ENCODE measurements around the gene PLXNB1.

The PLXNB1 gene

DNA sequence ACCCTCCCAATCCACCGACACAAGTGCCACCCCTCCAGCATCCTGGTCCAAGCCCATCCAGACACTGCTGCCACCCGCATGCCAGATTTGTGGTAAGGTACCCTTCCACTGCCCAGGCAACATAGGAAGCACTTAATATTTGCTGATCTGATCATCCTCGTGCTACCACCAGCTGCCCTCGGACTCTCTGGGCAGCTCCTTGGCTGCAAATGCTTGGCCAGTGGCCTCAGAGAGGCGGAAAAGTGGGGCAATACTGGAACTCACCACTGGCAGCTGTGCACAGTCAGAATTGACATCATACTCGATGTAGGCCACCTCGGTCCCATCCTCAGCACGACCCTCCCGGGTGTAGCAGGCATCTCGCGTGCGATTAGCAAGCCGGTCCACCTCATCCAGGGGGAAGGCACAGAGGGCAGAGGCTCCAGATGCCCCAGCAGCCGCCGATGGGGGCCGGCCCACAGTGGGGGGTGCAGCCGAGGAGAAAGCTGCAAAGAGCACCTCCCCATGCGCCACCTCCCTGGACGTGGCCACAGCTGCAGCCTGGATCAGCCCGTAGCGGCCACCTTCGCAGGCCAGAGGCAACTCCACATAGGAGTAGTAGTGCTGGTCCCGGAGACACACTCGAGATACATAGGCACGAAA is 6.5 kb downstream of the PLXNB1 start:
- H3K27ac Mint-ChIP-seq, result no peak overlapping the region
- ATAC-seq (replicated peaks) (no peak), DNase-seq (no peak)
- H3K9me3 Mint-ChIP-seq, result no peaks in the 10 kb centered on the region
- H3K27me3 Mint-ChIP-seq, result peaks cover 10 to 16% of the 10 kb centered on the region in 2 donors
- H3K36me3 Mint-ChIP-seq, result no peaks in the 10 kb centered on the region
- H3K4me1 Mint-ChIP-seq, result peaks cover 3 to 9% of the 10 kb centered on the region in 2 donors
- no peak overlapping the region for H3K4me3 Mint-ChIP-seq

DNA sequence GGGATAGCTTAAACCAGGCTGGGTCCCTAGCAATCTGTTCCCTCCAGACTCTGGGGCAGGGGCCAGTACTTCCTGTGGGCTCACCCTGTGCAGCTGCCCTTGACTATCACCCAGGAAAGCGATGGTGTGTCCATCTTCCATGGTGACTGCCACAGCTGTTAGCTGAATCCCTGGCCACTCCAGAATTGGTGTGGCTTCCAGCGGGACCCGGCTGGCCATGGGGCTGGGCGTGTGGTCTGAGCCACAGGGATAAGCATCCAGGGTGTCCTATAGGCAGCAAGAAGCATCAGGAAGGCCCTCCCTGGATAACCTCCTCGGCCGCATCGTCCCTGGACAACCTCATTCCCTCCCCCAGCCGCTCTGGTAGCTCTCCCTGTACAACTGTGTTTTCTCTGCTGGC is 7.2 kb downstream of the PLXNB1 start:
- Mint-ChIP-seq H3K27ac (no peak overlapping the region), H3K36me3 (no peaks in the 10 kb centered on the region), H3K4me1 (peaks cover 3 to 7% of the 10 kb centered on the region in 2 donors), H3K9me3 (no peaks in the 10 kb centered on the region), H3K4me3 (no peak overlapping the region), H3K27me3 (peaks cover 3 to 9% of the 10 kb centered on the region in 2 donors)
- ATAC-seq (replicated peaks), result no peak
- no peak for DNase-seq

DNA sequence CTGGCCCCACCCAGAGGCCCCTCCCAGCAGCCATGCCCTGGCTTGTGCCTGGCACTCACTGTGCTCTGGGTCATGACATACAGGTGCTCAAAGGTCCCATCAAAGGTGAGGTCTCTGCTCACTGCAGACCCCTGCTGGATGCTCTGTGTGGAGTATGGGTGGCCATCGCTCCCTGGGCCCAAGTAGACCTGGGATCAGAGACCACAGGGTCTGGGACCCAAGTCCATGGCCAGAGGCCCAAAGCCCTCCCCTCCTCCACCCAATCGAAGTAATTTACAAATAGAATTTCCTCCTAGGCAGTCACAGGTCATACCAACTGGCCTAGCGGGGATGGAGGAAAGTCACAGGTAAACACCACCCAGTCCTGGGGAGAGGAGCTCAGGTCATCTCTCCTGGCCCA is 7.6 kb downstream of the PLXNB1 start:
- Mint-ChIP-seq H3K27ac (no peak overlapping the region), H3K9me3 (no peaks in the 10 kb centered on the region), H3K36me3 (no peaks in the 10 kb centered on the region), H3K4me1 (peaks cover 3 to 7% of the 10 kb centered on the region in 2 donors), H3K4me3 (no peak overlapping the region), H3K27me3 (peaks cover 0 to 5% of the 10 kb centered on the region in 2 donors)
- DNase-seq (no peak), ATAC-seq (replicated peaks) (no peak)

DNA sequence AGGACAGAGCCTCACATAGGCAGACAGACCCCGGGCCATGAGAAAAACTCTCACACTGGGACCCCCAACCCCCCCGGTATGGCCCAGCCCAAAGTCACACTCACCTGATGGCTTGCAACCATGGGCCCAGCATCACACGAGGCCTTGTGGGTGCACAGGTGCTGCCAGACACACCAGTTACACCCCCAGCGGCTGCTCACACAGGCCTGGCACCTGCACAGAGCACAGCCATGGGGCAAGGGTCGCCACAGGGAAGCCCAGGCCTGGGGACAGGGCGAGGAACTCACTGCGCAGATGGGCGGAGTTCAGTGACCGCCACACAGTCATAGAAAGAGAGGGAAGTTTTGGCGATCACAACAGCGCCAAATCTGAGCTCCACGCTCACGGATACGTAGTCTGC is 9.3 kb downstream of the PLXNB1 start:
- no peak for ATAC-seq (replicated peaks)
- Mint-ChIP-seq H3K4me3 (no peak overlapping the region), H3K9me3 (no peaks in the 10 kb centered on the region), H3K4me1 (peaks cover 3 to 7% of the 10 kb centered on the region in 2 donors), H3K27me3 (no peaks in the 10 kb centered on the region), H3K27ac (no peak overlapping the region), H3K36me3 (no peaks in the 10 kb centered on the region)
- DNase-seq, result no peak

DNA sequence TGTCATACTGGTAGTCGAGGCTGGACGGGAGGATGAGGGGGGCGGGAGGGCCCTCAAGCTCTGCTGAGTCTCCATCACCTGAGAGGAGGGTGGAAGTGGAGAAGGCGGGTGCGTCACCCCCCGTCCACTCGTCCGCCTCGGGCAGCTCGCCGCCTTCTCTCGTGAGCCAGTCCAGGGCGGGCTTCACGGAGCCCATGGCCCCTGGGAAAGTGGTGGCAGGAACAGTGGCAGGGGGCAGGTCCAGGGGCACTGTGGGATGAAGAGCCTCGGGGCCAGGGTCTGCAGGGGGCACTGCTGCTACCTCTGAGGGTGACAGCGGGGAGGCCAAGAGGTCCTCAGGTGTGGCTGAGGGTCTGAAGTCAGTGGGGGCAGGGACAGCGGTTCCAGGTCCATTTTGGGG is 10.3 kb downstream of the PLXNB1 start:
- no peak for ATAC-seq (replicated peaks)
- no peak overlapping the region for H3K27ac Mint-ChIP-seq
- peaks cover 3 to 7% of the 10 kb centered on the region in 2 donors for H3K4me1 Mint-ChIP-seq
- H3K36me3 Mint-ChIP-seq, result no peaks in the 10 kb centered on the region
- DNase-seq, result no peak
- no peaks in the 10 kb centered on the region for H3K27me3 Mint-ChIP-seq
- H3K4me3 Mint-ChIP-seq, result no peak overlapping the region
- no peaks in the 10 kb centered on the region for H3K9me3 Mint-ChIP-seq

DNA sequence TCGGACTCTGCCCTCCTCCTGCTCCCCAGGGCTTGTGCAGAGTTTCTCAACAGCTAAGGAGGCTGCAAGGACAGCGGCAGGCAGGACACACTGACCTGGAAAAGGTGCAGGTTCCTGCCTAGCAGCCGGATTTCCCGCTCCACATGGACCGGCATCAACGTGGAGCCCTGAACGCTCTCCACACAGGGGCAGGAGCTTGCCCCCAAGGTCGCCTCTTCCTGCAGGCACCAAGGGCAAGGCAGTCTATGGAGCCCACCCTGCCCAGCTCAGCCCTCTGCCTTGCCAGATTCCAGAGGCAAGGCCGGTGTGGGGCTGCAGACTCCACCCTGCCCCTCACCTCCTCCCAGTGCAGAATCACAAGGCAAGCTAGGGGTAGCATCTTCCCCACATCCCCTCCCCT is 10.7 kb downstream of the PLXNB1 start:
- H3K36me3 Mint-ChIP-seq, result no peaks in the 10 kb centered on the region
- H3K4me3 Mint-ChIP-seq, result no peak overlapping the region
- DNase-seq (no peak), ATAC-seq (replicated peaks) (no peak)
- no peaks in the 10 kb centered on the region for H3K9me3 Mint-ChIP-seq
- no peak overlapping the region for H3K27ac Mint-ChIP-seq
- no peaks in the 10 kb centered on the region for H3K27me3 Mint-ChIP-seq
- H3K4me1 Mint-ChIP-seq, result peaks cover 3 to 7% of the 10 kb centered on the region in 2 donors

DNA sequence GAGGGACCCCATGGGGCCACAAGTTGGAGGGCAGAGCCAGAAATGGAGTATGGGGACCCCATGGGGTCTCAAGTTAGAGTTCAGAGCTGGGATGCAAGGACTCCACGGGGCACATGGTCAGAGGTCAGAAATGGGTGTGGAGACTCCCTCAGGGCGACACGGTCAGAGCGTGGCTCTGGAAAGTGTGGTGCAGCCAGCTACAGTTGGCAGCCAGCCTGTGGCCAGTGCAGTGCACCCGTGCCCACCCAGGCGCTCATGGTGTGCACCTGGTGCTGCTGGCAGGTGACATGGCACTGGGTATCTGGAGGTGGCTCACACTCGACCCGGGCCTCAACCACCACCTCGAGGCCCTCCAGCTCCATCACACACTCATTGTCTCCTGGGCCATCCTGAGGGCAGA is 11.2 kb downstream of the PLXNB1 start:
- Mint-ChIP-seq H3K27me3 (no peaks in the 10 kb centered on the region), H3K36me3 (no peaks in the 10 kb centered on the region), H3K4me1 (peaks cover 3 to 7% of the 10 kb centered on the region in 2 donors), H3K4me3 (no peak overlapping the region), H3K9me3 (no peaks in the 10 kb centered on the region), H3K27ac (no peak overlapping the region)
- DNase-seq (no peak), ATAC-seq (replicated peaks) (no peak)

DNA sequence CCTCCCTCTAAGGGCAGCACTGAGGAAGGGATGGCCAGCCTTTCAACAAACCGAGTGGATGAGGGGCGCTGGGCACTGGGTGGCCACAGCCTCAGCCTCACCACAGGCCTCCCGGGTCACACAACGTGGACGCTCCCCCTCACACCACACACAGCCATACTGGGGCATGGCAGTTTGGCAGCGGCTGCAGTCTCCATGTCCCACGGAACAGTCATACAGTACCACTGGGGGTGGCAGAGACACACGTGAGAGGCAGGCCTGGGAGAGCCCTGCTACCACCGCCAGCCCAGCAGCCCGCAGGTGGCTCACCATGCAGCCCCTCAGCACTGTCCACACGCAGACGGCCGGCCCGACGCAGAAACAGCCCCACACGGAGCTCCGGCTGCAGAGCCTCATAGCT is 11.7 kb downstream of the PLXNB1 start:
- no peak for ATAC-seq (replicated peaks)
- no peaks in the 10 kb centered on the region for H3K36me3 Mint-ChIP-seq
- H3K4me3 Mint-ChIP-seq, result no peak overlapping the region
- H3K27me3 Mint-ChIP-seq, result no peaks in the 10 kb centered on the region
- no peak for DNase-seq
- peaks cover 3 to 5% of the 10 kb centered on the region in 2 donors for H3K4me1 Mint-ChIP-seq
- H3K27ac Mint-ChIP-seq, result no peak overlapping the region
- no peaks in the 10 kb centered on the region for H3K9me3 Mint-ChIP-seq

DNA sequence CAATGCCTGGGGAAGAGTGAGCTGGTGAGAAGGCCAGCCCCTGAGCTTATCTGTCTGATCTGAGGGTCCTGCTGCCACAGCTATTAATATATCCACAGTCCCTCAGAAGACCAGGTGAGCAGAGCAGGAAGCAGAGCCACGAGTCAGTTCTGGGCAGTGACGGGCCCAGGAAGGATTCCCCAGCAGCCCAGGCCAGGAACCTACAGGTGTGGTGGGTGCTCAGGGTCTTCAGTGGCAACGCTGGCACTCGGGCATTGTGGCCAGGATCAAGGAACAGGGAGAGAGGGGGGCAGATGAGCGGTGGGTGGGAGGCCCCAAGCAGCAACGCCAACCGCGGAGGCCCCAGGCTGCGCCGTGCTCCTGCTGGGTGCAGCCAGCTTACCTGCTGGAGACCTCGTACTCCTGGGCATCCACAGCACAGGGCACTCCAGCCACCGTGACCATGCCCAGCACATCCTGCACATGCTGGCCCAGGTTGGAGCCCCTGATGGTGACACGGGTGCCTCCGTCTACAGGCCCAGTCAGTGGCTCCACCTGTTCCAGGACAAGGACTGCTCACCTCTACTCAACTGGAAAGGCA is 12.3 kb downstream of the PLXNB1 start:
- Mint-ChIP-seq H3K9me3 (no peaks in the 10 kb centered on the region), H3K27me3 (no peaks in the 10 kb centered on the region), H3K4me3 (no peak overlapping the region), H3K27ac (no peak overlapping the region), H3K36me3 (no peaks in the 10 kb centered on the region), H3K4me1 (no peaks in the 10 kb centered on the region)
- DNase-seq (no peak), ATAC-seq (replicated peaks) (no peak)

DNA sequence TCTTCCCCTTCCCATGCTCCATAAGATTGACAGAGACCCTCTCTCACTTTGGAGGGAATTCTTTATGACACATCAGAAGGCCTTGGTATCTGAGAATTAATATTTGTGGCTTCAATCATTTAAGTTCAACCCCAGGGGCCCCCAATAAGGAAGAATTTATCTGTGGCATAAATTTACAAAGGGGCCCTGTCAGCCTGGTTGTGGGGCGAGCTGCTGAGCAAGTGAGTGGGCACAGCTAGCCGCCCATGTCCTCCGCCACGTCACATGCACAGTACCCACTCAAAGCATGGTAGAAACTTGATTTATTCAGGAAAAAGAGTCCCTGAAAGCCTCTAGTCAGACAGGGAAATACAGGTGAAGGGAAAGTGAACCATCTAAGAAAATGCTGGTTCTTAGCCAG is 13.3 kb downstream of the PLXNB1 start:
- Mint-ChIP-seq H3K27ac (no peak overlapping the region), H3K36me3 (no peaks in the 10 kb centered on the region), H3K4me1 (no peaks in the 10 kb centered on the region), H3K4me3 (no peak overlapping the region), H3K9me3 (no peaks in the 10 kb centered on the region), H3K27me3 (no peaks in the 10 kb centered on the region)
- ATAC-seq (replicated peaks) (no peak), DNase-seq (no peak)

DNA sequence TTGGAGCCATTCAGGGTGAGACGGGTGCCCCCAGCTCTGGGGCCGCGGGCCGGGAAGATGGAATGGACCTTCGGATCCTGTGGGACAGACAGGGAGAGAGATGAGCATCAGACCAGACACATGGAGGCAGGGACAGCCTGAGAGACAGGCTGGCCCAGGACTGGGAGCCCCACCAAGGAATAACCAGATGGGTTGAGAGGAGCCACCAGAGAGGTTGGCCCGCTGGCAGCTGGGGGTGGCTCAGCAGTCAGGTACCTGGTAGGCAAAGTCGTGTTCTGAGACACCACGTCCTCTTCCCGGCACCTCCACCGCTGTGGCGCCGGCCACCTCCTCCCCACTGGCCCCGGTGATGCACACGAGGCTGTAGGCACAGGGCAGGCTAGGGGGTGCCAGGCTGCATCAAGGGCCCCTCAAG is 13.8 kb downstream of the PLXNB1 start:
- DNase-seq (no peak), ATAC-seq (replicated peaks) (no peak)
- no peaks in the 10 kb centered on the region for H3K4me1 Mint-ChIP-seq
- H3K36me3 Mint-ChIP-seq, result no peaks in the 10 kb centered on the region
- no peaks in the 10 kb centered on the region for H3K27me3 Mint-ChIP-seq
- H3K4me3 Mint-ChIP-seq, result no peak overlapping the region
- H3K9me3 Mint-ChIP-seq, result no peaks in the 10 kb centered on the region
- H3K27ac Mint-ChIP-seq, result no peak overlapping the region

DNA sequence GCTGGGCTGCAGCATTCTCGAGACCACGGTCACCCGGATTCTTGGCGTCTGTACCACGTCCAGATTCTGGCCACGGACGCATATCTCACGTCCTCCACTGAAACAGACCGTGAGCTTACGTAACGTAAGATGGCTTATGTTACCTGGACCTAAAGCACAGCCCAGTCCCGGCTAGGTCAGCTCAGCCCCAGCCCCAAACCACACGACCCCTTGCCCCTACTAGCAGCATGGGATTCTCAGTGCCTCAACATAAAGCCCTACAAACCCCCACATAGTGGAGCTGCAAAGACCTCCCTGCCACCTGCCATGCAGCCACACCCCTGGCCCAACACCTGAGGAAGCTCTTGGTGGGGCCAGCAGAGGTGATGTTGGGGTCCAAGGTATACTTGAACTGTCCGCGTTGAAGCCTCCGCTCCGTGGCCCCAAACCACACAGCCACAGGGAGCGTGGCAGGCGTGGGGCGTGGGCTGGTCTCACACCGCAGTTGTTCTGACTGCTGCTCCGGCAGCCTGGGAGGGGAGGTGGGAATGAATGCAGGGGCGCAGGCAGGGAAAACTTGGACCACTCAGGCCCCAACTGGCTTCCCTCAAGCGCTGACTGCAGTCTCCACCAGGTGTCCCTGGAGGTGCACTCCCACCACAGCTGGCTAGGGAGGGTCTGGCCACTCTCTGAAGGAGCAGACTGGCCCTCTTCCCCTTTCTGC is 14.5 kb downstream of the PLXNB1 start:
- Mint-ChIP-seq H3K36me3 (no peaks in the 10 kb centered on the region), H3K4me1 (no peaks in the 10 kb centered on the region), H3K27ac (no peak overlapping the region), H3K27me3 (no peaks in the 10 kb centered on the region), H3K4me3 (no peak overlapping the region), H3K9me3 (no peaks in the 10 kb centered on the region)
- ATAC-seq (replicated peaks) (no peak), DNase-seq (no peak)

DNA sequence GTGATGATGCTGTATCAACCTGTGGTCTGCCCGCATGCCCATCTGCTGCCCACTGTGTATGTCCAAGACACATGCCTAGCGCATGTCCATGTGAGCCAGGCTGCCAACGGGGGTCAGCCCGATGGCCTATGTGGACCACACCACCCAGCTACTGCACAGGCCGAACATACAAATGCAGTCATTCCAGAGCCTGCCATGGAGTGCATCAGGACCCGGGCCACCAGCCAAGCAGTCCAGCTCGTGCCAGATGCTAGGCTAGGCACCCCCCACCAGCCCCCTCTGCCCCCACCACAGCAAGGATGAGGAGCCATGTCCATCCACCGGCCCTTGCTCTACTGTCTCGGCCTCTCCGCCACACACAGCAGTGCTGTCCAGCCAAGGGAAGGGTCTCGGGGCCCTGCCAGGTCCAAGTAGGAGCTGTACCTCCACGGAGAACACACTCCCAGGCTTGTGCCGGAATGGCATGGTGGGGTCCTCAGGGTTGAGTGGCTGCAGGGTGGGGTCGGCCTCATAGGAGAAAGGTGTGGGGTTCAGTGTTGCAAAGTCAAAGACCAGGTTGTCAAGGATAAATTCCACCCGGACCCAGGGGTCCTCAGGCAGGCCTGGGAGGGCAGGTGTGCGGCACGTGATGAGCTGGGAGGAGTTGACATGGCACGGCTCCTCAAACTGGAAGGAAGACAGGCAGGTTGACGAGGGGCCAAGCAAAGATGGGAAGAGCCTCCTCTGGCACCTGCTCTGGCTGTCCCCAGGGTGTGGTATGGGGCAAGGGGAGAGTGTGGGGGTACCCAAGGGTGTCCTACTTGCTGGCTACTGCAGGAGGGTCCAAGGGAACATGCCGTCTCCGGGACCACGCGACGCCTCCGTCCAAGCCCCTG is 15.3 kb downstream of the PLXNB1 start:
- Mint-ChIP-seq H3K27me3 (no peaks in the 10 kb centered on the region), H3K9me3 (no peaks in the 10 kb centered on the region), H3K36me3 (no peaks in the 10 kb centered on the region), H3K27ac (no peak overlapping the region), H3K4me1 (no peaks in the 10 kb centered on the region), H3K4me3 (no peak overlapping the region)
- no peak for ATAC-seq (replicated peaks)
- DNase-seq, result no peak

DNA sequence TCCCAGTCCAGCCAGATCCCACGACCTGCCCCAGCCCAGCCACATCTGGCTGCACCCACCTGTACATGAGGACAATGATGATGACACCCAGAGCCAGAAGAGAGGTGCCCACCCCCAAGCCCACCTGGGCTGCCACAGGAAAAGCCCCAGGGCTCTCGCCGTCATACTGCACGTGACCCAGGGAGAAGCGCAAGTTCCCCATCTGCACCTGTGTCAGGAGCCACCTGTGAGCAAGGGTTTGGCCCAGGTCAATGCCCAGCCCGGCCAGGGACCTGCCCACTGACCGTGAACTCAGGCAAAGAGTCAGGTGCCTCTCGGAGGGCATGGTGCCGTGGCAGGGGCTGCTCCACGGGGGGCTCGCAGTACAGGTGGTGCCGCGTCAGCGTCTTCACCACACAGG is 16.3 kb downstream of the PLXNB1 start:
- Mint-ChIP-seq H3K36me3 (no peaks in the 10 kb centered on the region), H3K27me3 (no peaks in the 10 kb centered on the region), H3K4me3 (no peak overlapping the region), H3K27ac (no peak overlapping the region), H3K4me1 (no peaks in the 10 kb centered on the region), H3K9me3 (no peaks in the 10 kb centered on the region)
- DNase-seq (no peak), ATAC-seq (replicated peaks) (no peak)
